ENCODE measurements around the gene ARG1. TPM values are rescaled to one million over a fixed set of nuclear protein-coding genes. Genes with fewer than 3 reads are reported as not detected.

ARG1 gene
- total and polyA plus RNA-seq, 2 of the 8 experiments (the other 6 are each of a cell fraction or from before 2014, with no cell fraction given) = not detected

DNA sequence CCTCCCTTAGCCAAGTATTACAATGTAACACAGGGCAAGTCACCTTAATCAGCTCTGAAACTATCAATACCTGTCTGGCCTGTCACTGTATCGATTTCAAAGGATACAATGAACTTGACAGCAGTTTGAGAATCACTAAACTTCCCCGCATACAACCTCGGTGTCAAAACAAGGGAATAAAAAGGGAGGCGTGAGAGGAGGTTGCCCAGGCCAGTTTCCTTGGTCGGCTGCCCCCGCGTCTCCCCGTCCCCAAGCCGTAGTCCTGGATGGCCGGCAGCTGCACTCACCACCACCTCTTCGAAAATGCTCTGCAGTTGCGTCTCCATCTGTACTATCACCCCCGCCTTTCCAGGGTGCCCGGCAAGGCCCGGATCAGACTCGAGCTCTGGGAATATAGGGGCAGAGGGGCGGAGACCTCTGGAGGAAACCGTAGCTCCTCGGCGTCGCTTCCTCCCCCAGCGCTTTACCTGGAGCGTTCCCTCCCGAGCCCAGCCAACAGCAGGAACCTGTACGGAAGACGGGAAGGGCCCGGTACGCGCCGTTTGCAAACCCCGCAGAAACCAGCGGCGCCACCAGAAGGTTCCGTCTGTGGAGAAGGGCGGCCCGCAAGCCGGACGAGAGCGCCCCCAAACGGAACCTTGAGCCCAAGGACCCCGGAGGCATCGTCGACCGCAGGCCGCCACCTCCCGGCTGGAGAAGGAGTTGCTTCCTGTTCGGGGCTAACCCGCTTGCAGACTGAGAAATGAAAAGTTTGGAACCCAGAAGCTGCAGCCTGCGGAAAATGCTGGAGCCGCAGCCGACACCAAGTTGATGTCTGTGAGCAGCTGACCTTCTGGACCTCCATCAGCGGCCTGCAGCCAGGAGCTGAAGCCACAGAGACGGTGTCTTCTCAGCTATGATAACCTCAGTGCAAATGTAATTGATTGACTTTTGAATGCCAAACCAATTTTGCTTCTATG, 55.0 kb downstream of the ARG1 start, which contains the start of gene MED23 (continued):
- TF ChIP-seq SAP30 (IDR thresholded peaks at IDR 0.05; ENCODE audit: insufficient read depth, insufficient replicate concordance, low read length) = peak; percentile 36
- TF ChIP-seq, protein P1, sequence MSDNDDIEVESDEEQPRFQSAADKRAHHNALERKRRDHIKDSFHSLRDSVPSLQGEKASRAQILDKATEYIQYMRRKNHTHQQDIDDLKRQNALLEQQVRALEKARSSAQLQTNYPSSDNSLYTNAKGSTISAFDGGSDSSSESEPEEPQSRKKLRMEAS (IDR thresholded peaks at IDR 0.05) = peak; percentile 58; the same call in 1 of the 2 replicates
- TF ChIP-seq, protein P2, sequence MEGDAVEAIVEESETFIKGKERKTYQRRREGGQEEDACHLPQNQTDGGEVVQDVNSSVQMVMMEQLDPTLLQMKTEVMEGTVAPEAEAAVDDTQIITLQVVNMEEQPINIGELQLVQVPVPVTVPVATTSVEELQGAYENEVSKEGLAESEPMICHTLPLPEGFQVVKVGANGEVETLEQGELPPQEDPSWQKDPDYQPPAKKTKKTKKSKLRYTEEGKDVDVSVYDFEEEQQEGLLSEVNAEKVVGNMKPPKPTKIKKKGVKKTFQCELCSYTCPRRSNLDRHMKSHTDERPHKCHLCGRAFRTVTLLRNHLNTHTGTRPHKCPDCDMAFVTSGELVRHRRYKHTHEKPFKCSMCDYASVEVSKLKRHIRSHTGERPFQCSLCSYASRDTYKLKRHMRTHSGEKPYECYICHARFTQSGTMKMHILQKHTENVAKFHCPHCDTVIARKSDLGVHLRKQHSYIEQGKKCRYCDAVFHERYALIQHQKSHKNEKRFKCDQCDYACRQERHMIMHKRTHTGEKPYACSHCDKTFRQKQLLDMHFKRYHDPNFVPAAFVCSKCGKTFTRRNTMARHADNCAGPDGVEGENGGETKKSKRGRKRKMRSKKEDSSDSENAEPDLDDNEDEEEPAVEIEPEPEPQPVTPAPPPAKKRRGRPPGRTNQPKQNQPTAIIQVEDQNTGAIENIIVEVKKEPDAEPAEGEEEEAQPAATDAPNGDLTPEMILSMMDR (IDR thresholded peaks at IDR 0.05; ENCODE audit: control extremely low read depth in 1 of 3, insufficient read depth in 1 of 3, low read depth in 1 of 3, low read length in 3 of 3) = peak; percentile 96 to 100 (median 99)
- no peak for TF ChIP-seq CBX8 (IDR thresholded peaks at IDR 0.05; ENCODE audit: borderline replicate concordance, low read depth, low read length)
- peak in 1 of 2 experiments; percentile 85; a peak in 2 of 3 replicates for TF ChIP-seq POLR2A (IDR thresholded peaks at IDR 0.05; ENCODE audit: control extremely low read depth in 1 of 2, low read depth in 2 of 2, low read length in 2 of 2)
- no peak for TF ChIP-seq HDAC6 (IDR thresholded peaks at IDR 0.05; ENCODE audit: low read depth, low read length)
- no peak for TF ChIP-seq CEBPB (IDR thresholded peaks at IDR 0.05; ENCODE audit: low read depth, low read length)
- 0 out of 2 replicates have a peak, but pooled peaks have one; percentile 31 for TF ChIP-seq TCF12 (IDR thresholded peaks at IDR 0.05; ENCODE audit: low read depth, low read length)
- TF ChIP-seq BRCA1 (IDR thresholded peaks at IDR 0.05; ENCODE audit: low read depth, low read length) = peak; percentile 48; the same call in 1 of the 2 replicates
- TF ChIP-seq RNF2 (IDR thresholded peaks at IDR 0.05; ENCODE audit: borderline replicate concordance, low read depth, low read length, missing control alignments, poor library complexity, severe bottlenecking) = no peak
- peak; percentile 92 for TF ChIP-seq KDM5A (IDR thresholded peaks at IDR 0.05; ENCODE audit: low read length)
- TF ChIP-seq MAFK (IDR thresholded peaks at IDR 0.05; ENCODE audit: low read depth, low read length) = no peak

Measured in H1 (cell line).